Ammon's horn (tissue), 1 donor: ENCODE results near the gene MEIS1.

Source experiments
- DNase-seq: peaks from one replicate; pipeline ENCODE4 v3.0.0-alpha.2; 2016; ENCODE audit warnings: low spot score

MEIS1 gene

DNA sequence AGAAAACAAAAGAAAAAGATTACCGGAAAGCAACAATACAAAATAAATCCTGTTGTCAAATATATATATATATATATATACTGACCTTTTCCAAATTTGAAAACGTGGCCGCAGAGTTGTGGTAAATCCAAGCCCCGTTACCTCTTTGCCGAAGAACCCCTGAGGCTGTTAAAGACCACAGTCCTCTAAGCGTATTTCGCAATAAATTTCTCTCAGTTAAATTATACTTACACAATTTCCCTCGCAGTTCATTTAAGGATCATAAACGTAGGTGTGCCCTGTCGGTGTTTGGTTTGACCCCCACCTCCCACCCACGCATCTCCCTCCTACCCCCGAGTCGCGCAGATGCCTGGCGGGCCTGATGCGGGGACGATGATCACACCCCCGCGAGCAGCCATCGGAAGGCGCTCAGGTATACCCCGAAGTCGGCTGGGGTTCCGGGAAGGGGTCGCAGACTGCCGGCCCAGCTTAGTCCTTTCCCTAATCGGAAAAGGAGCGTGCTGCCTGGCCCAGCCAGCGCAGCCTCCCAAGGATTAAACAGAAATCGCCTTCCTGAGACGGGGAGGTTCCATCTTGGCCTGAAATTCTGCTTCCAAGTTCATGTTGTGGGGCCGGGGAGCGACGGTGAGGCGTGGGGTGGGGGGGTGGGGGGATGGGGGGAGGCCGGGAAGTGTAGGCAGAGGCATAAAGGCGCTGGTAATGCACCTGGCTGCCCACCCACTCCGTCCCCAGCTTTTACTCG, 2.9 kb upstream of the MEIS1 start:
- DNase-seq, result no peak

DNA sequence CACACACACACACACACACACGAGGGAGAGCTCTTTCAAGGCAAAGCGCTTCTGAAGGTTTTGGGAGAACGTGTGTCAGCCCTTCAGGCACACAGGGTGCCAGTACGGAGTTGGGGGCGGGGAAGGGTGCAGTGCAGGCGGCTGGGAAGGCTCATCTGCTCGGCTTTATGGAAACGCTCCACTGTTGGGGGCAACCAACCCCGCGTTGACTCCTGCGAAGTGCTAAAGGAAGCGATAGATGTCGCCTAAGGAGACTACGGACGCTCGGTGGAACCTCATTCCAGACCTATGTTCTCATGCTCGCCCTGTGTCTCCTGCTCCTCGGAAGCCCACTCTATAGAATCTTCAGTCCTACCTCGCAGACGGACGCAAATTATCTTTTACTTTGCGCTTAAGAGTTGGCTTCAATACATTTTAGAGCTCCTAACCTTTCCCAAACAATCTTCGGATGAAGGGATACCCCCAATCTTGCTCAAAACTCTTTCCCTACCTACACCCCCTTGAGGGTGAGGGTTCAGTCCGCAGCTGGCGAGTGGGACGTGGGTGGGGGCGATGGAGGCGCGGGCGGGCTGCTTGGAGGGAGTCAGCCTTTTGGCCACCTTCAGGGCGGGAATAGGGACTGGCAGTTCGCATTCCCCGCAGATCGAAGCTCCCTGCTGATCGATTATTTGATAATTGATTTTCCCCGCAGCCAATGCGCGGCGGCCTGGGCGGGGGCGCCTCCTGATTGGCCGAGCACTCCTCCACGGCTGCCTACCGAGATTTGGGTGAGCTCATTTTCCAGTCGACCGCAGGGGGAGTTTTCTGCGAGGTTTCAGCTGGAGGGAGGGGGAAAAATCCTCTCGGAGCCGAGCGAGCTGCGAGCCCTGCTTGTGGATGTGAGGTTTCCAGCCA, 1.9 kb upstream of the MEIS1 start:
- DNase-seq, result peak; percentile 90

DNA sequence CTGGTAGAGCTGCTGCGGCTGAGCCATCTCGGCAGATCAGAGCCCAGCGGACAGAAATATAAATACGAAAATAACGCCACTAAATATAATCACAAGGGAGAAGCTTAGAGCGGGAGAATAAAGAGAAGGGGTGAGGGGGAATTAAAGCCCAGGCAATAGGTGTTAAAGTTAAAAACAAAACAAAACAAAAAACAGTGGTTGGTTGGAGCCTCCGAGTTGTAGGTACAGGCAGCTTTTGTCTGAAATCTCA, 1.3 kb upstream of the MEIS1 start:
- no peak for DNase-seq

DNA sequence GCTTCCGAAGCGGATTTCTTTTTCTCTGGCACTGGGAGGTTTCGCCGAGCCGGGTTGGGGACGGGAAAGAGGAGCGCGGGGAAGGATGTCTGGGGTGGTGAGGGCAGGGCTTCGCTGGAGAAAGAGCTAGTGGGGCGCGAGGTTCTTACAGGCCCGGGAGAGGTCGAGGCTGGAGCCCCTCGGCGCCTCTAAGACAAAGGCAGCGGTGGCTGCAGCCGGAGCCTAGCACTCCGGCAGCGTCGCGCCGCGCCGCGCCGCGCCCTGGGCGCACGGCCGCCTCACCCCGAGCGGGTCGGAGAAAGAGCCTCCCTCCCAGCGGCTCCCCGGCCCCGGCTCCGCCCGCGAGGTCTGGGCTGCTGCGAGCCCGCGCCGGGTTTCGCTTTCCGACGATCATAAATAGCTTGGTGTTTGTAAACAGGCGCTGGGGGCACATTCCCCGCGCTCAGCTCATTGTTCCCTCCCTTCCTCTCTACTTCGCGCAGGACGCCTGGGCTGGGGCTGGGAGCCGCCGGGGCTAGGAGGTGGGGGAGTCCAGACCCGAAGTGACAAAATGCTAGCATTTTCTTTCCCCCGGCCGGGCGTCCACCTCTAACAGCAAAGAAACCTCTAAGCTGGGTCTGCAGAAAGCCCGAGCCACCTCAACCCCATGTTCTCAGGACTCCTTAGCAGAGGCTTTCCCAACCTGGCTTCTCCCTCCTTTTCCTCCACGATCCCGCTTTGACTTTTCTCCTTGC, 813 bp upstream of the MEIS1 start:
- peak; percentile 45 for DNase-seq

DNA sequence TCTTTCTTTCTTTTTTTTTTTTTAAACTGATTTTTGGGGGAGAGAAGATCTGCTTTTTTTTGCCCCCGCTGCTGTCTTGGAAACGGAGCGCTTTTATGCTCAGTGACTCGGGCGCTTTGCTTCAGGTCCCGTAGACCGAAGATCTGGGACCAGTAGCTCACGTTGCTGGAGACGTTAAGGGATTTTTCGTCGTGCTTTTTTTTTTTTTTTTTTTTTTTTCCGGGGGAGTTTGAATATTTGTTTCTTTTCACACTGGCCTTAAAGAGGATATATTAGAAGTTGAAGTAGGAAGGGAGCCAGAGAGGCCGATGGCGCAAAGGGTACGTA, 587 bp downstream of the MEIS1 start:
- no peak for DNase-seq

DNA sequence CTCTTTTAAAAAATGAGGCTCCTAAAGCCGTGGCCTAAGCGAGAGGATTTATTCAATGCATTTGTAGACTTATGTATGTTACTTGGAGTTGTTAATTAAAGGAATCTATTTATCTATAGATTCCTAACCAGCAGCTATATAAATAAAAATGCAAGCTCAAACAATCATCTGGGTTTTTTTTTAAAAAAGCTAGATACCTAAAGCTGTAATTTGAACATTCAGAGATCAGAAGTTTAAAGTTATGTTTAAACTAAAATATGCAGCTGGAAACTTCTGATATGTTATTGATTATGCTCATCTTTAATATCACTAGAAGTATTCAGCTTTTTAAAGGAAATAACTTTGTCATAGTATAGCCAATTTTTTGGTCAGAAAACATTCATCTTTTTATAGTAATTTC, 1.0 kb downstream of the MEIS1 start:
- DNase-seq, result no peak

DNA sequence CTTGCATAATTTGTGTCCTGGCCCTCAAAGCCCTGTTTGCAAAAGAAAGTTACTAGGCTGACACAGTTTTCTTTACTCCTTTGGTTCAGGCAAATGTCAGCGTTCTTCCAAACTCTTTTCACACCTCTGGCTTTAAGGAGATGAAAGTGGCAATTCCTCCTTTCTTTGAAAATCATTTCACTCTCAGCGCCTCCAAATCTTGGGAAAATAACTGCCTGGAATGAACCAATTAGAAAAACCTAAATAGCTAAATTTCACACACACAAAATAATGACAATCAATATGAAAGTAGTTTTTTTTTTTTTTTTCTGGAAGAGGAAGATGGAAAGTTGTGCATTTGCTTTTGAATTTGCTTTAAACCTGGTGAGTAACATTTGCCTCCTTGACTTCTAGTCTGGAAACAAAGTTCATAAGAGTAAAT, 1.7 kb downstream of the MEIS1 start:
- no peak for DNase-seq

DNA sequence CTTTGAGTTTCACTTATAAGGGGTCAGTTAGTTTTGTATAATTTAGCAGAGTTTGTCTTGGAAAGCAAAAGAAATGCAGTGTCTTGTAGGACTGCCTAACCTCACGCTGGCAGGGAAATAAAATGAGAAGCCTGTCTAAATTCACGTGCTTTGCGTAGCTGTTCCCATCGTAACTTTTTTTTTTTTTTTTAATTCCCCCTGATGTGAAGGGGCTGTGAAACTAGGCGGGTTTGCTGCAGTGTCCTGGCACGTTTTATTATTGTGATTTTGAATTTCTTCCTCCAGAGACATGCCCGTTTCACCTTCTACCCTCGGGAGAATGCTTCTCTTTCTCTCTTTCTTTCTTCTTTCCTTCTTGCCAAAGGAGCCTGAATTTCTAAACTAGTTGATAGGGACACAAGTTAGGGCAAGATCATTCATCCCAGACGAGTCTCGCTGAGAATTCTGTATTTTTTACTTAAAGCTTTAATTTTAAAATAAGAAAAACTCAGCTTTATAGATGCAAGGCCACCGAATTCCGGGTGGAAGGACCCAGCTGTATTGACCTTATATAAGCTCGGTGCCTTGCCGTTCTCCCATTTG, 2.3 kb downstream of the MEIS1 start:
- no peak for DNase-seq

DNA sequence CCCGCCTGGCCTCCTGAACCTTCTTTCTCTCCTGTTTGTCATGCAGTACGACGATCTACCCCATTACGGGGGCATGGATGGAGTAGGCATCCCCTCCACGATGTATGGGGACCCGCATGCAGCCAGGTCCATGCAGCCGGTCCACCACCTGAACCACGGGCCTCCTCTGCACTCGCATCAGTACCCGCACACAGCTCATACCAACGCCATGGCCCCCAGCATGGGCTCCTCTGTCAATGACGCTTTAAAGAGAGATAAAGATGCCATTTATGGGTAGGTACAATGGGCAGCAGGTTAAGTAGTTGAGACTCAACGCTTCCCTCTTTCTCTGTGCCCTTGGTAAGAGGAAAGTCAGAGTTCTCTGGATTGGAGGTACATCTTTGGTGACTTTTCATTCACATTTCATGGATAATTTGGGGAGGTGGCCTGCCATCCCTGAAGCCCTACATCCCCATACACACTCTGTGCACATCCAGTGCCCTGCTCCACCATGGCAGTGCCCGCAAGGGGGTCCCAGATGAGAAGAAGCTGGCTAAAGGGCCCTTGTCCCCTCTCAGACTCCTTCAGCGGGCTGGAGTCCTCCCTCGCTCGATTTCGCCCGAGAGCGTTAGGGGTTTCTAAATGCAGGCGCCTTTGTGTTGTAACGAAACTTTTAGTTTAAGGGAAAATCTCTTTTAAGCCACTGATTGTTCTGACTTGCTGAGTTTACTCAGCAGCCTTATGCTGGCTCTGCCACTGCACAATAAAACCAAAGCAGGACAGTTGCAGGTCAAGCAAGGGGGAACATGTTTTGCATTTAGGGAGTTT, 3.0 kb downstream of the MEIS1 start:
- DNase-seq, result no peak

DNA sequence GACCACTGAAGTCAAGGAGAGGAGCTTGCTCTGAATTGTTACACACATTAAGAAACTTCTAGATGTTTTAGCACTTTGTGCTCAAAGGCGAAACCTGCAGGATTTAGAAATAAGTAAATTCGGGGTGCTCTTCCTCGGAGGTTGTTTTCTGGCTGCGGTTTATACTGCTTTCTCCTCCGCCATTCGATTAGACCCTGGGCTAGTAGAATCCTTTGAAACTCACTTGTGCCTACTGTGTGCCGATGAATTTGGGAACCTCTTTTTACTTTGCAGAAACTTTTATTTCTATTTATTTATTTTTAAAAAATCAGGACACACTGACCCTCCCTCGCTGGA, 3.5 kb downstream of the MEIS1 start:
- no peak for DNase-seq

DNA sequence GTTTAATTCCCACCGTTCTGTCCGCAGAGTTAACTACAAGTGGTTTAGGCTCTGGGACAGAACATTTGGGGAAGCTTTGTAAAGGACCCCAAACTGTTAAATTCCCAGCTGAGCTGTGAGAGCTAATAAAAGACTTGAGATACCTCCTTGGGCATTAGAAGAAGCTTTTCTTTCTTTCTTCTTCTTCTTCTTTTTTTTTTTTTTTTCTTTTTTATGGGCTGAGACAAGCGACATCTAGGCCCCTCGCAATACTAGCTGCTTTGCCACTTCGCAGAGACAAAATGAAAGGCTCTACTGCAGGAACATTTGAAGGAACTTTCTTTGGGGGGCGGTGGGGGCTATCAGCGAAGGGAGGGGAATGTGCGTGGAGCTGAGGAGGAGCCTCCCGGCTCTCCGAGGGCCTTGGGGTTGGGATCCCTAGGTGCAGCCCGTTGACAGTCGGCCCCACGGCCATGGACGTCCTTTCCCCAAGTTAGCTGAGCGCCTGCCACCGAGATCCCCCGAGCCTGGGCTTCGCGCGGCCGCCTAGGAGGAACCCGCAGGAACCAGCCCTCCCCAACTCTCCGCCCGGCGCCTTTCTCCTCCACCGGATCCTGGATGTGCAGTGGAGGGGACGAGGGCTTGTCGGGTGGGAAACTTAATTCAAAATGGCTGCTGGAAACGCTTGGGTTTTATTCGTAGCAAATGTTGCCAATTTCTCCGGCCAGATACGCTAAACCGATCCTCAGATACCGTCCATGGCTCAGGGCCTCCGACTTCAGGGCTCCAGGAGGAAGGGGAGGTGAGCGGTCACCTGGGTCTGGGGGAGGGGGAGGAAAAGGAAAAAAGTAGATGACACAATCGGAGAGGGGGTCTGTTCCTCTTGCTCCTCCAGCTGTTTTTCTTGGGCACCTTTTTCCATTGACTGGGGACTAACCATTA, 4.2 kb downstream of the MEIS1 start:
- DNase-seq, result no peak

DNA sequence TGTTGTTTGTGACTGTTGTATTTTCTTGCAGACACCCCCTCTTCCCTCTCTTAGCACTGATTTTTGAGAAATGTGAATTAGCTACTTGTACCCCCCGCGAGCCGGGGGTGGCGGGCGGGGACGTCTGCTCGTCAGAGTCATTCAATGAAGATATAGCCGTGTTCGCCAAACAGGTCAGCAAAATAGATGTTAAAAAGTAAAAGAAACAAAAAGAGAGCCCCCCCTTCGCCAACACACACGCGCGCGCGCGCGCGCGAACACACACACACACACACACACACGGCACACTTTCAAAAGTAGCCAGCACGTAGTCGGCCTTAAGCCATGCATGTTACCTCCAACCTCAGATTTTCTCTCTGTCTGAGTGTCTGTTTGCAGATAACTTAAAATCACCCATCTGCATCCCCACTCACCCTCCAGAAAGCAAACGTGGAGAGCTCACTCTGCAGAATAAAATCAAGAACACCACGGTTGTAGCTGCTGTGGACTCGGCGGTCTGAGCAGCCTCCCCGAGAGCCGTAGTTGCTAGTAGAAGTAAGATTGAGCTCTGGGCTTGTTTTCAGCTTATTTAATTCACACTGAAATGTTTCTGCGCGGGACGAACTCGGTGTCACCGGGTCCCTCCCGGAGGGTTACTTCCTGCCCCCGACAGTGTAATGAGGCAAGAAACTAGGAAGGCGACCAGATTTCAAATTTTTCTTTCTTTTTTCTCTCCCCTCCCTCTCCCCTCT, 5.1 kb downstream of the MEIS1 start:
- DNase-seq, result no peak

DNA sequence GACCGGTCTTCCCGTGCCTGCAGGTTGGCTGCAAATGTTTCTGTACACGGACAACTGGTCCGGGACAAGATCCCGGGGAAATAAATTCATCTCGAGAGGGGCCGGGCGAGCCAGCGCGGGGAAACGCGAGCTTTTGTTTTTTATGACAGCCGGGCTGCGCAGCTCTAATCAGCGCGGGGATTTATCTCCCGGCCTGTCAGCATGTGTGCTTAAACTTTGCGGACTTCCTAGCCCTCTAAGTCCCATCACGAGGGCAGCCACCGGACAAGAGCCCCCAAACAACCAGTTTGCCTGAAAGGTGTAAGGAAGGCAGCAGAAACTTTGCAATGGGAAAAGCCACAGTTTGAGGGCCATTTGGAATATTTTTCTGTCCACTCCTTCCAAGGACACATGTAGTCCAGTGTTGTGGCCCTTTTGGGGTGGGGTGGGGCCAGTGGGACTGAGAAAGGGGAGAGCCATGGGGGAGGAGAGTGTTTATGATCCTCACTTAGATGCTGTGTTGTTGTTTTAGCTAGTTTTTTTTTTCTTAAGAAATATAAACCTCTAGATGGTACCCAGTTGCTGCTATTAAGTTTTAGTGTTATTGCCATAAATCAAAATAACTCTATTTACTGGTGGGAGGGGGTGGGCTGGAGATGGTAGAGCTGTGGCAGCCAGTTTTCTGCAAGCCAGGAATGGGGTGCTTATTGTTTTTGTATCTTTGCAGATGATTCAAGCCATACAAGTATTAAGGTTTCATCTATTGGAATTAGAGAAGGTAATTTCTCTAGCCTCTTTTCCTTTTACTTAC, 6.0 kb downstream of the MEIS1 start:
- DNase-seq, result no peak

DNA sequence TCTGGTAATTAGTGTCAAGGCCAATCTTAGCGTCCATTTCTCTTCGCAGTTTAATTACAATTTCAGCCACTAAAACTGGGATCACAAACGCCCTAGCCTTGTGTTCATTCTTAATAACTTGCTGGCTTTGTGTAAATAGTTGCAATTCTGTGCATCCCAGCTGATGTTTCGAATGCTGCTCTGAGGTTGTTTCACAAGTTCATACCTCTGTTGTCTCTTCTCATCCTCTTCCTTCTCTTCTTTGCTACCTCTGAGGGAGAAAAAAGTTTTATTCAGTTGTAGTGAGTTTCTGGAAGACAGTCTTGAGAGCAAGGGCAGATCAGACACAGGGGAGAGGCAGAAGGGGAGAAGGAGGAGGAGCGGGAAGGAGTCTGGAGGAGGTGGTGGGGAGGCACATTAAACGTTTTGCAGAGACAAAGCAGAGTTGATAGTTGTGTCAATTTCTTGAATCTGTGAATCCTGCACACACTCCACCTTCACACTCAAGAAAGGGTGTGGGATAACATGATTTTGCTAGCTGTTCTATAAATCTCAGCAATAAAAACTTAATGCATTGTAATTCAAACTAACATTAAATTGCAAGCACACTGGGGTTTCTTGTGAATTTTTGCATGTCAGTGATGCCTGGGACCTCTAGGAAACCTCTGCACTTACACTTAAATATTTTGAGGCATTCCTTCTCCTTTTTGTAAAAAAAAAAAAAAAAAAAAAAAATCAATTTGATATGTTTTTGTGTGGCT, 6.8 kb downstream of the MEIS1 start:
- no peak for DNase-seq

DNA sequence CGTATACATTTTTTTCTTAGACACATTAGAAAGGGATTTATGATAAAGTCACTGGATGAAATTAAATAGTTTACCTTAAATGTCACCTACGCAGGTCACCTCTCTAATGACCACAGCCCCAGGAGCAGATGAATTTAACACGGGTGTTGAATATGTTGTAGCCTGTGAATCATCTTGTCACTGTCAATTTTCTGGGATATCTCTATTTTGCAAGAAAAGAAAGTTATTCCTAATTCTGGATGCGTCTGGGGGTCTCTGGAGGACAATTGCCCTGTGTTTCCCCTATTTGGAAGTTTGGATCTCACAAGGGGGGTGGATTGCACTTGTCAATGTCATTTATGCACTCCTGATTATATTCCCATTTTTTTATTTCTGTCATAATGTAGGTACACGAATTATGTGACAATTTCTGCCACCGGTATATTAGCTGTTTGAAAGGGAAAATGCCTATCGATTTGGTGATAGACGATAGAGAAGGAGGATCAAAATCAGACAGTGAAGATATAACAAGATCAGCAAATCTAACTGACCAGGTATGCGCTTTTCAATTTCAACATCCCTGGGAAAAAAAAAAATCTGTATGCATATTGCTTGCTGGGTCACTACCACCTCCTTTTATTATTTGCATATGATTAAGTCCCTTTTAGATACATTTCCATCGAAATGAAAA, 7.7 kb downstream of the MEIS1 start:
- DNase-seq, result no peak

DNA sequence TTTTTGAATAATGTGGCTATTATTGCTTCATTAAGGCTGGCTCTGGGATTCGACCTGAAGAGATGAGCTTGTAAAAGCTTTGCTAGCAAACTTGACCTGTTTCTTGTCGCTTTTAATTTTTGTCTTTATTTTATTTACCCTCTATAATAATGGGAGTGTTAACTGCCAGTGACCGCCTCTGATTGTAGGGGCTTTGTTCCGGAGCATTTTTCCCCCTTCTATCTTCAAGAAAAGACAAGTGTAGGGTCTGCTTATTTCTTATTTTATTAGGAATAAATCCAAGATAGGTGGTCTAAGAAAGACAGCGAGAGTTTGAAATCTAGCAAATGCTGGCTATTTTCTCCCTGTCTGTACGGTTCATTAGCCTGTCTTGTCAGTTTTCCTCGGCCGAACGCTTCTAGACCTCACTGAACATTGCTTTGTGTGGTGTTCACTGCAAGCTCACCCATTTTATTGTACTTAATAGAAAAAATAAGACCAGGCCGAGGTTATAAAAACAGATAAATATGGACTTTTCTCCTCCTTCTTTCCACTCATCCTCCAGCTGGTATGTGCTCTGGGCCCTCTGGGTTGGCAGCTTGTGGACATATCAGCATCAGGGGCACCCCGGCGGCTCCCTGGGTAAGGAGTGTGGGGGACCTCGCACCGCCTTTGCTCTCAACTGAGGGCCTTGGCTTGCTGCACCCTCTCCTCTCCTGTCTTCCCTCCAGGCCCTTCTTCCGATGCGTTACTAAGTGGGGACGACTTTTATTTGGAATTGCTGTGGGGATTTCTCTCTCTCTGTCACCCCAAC, 8.5 kb downstream of the MEIS1 start:
- no peak for DNase-seq
